Kidney epithelial cell (primary cell): ENCODE data around the gene COBL. TPM values are rescaled to one million over a fixed set of nuclear protein-coding genes. Genes with fewer than 3 reads are reported as not detected.

Experiments
- DNase-seq: peaks from one replicate; pipeline ENCODE4 v3.0.0-alpha.2; 2010; ENCODE audit warnings: low read depth
- H3K27me3 ChIP-seq: 2 replicates; pipeline ENCODE4 v1.6.0; 2011; ENCODE audit warnings: low read length; ENCODE audit not compliant: control insufficient read depth, insufficient read depth
- H3K36me3 ChIP-seq: 2 replicates; pipeline ENCODE4 v1.5.1; 2011; ENCODE audit warnings: low read length; ENCODE audit not compliant: control insufficient read depth, insufficient read depth
- H3K4me3 ChIP-seq: 2 replicates; pipeline ENCODE4 v1.5.1; 2011; ENCODE audit warnings: low read depth, mild to moderate bottlenecking, control low read depth, low read length
- total RNA-seq: library from RNA; depleted of rRNA; stranded (reverse); fragments of >200 nt; gene quantifications from 2 replicates; pipeline ENCODE4 v1.2.3, GENCODE V29; 2015
- TF ChIP-seq, protein P1 (sequence below): IDR thresholded peaks from 2 replicates; pipeline ENCODE4 v1.5.1; 2011; ENCODE audit warnings: mild to moderate bottlenecking, moderate library complexity, low read length, control low read depth, inconsistent platforms; ENCODE audit not compliant: insufficient read depth, poor library complexity, severe bottlenecking

Gene COBL
- total RNA-seq, 1 donor from 2014 or later = 7.1 TPM

DNA sequence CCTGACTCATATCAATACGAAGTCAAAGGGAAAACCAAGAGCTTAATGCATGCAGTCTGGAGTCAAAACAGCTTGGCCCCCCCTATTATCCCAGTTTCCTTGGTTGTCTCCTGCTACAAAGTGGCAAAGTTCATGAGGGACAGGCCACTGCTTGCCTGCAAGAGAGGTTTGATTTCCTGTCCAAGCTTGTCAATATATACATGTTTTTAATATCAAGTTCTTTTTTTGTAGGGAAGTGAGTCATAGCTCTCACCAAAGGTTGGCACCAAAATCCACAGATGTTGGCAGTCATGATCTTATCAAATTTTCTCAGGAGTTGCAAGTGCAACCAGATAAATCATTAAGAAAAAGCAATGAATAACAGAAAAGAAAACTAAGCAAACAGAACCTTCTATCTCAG, 176.8 kb downstream of the COBL start:
- Histone ChIP-seq H3K27me3 (no peaks in the 10 kb centered on the region), H3K4me3 (no peak overlapping the region), H3K36me3 (no peaks in the 10 kb centered on the region)
- no peak for DNase-seq
- TF ChIP-seq, protein P1, sequence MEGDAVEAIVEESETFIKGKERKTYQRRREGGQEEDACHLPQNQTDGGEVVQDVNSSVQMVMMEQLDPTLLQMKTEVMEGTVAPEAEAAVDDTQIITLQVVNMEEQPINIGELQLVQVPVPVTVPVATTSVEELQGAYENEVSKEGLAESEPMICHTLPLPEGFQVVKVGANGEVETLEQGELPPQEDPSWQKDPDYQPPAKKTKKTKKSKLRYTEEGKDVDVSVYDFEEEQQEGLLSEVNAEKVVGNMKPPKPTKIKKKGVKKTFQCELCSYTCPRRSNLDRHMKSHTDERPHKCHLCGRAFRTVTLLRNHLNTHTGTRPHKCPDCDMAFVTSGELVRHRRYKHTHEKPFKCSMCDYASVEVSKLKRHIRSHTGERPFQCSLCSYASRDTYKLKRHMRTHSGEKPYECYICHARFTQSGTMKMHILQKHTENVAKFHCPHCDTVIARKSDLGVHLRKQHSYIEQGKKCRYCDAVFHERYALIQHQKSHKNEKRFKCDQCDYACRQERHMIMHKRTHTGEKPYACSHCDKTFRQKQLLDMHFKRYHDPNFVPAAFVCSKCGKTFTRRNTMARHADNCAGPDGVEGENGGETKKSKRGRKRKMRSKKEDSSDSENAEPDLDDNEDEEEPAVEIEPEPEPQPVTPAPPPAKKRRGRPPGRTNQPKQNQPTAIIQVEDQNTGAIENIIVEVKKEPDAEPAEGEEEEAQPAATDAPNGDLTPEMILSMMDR = no peak

DNA sequence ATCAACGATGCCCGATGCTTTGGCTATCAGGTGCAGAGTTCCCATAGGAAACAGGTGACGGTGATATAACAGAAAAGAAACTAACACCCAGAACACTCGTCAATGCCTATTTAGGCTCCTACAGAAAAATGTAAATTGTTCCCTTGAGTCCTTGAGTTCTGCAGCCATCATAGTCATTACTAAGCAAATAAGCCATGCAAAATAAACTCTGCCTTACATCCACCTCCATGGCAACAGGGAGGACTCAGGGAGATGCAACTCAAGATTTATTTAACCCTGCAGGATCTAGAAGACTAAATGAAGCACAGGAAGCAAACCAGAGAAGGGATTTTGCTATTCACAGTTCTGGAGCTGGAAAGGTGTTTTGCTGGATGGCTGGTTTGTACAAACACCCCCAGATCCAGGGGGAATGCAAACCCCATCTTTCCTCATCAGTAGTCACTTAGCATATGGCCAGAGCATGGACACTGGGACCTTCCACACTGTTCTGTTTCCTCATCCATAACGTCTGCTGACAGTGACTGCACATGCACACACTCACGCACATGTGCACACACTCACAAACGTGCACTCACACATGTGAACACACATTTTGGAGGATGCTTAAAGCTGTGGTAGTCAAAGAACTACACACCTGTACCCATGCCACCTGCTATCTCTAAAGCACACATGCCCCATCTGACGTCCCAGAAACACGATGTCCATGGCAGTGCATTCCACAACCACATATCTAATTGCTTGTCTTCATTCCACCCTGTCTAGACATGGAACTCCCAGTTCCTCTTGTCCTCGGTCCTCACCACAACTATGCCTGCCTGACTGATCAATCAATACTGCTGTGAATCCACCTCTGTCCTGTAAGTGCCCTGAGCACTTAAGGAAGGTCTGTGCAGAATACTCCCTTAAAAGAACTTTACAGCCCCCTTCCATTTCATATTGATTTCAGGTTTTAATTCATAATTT, 178.2 kb downstream of the COBL start:
- TF ChIP-seq, protein P1 = no peak

DNA sequence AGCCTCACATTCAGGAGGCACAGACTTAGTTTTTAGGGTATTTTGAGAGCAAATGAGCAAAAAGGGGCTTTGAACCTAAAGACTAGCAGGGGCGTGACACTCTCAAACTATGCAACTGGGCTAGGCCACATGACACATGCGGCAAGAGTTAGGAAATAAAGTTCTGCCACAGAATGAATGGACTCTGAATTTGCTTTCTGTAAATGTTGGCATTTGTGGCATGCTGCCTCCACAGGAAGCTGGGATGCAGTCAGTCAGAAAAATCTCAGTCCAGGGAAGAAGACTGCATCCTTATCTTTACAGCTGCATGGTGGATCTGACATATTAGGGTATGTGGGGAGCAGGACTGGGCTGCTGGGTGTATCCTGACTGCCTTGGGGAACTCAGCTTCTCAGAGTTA, 181.0 kb downstream of the COBL start:
- Histone ChIP-seq H3K36me3 (no peaks in the 10 kb centered on the region), H3K4me3 (no peak overlapping the region), H3K27me3 (no peaks in the 10 kb centered on the region)
- TF ChIP-seq, protein P1 = no peak
- no peak for DNase-seq

More for the DNA sequence above, 178.2 kb downstream of the COBL start:
- Histone ChIP-seq H3K4me3 (no peak overlapping the region), H3K27me3 (no peaks in the 10 kb centered on the region), H3K36me3 (no peaks in the 10 kb centered on the region)
- no peak for DNase-seq

DNA sequence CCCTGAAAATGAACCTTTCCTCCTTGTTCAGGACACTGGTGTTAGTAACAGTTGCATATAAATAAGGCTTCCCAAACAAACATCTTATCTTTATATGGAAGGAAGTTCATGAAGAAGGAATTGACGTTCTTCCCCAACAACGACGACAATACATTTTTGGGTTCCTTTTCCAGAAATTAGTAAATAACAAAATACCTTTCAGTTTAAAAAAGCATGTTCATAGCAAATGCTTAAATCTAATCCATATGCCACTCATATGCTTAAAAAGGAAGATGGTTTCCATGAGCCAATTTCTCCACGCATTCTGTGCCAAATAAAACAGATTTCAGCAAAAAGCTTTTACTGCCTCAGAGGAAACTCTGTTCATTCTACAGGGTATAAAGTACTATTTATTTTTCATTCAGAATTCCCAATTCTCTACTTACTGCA, 182.6 kb downstream of the COBL start:
- Histone ChIP-seq H3K27me3 (no peaks in the 10 kb centered on the region), H3K4me3 (no peak overlapping the region), H3K36me3 (no peaks in the 10 kb centered on the region)
- no peak for DNase-seq
- TF ChIP-seq, protein P1 = no peak

DNA sequence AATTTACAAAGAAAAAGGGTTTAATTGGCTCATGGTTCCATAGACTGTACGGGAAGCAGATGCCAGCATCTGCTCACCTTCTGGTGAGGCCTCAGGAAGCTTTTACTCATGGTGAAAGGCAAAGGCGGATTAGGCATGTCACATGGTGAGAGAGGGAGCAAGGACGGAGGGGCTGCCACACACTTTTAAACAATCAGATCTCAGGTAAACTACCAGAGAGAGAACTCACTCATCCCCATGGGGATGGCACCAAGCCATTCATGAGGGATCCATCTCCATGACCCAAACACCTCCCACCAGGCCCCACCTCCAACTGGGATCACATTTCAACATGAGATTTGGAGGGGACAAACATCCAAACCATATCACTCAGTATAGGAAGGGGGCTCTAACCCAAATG, 183.9 kb downstream of the COBL start:
- Histone ChIP-seq H3K36me3 (no peaks in the 10 kb centered on the region), H3K27me3 (no peaks in the 10 kb centered on the region), H3K4me3 (no peak overlapping the region)
- DNase-seq = no peak
- TF ChIP-seq, protein P1 = no peak
